ENCODE results near the gene WDR90.

DNA sequence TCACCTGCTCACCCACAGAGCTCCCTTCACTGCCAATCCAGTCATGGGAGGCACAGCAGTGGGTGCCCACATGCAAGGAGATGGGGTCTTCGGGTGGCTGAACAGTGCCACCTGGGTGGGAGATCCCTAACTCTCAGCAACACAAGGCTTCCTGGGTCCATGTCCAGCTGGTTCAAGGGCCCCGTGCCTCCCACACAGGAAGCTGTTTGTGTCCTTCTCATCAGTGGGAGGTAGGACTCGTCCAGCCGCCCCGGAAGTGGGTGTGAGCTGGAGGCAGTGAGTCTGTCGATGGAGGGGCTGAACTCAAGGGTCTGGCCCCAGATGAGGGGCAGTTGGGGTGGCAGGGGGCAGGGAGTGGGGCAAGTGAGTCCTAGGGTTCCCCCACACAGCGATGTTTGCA, 54.9 kb downstream of the WDR90 start:
- TF ChIP-seq, protein P1, sequence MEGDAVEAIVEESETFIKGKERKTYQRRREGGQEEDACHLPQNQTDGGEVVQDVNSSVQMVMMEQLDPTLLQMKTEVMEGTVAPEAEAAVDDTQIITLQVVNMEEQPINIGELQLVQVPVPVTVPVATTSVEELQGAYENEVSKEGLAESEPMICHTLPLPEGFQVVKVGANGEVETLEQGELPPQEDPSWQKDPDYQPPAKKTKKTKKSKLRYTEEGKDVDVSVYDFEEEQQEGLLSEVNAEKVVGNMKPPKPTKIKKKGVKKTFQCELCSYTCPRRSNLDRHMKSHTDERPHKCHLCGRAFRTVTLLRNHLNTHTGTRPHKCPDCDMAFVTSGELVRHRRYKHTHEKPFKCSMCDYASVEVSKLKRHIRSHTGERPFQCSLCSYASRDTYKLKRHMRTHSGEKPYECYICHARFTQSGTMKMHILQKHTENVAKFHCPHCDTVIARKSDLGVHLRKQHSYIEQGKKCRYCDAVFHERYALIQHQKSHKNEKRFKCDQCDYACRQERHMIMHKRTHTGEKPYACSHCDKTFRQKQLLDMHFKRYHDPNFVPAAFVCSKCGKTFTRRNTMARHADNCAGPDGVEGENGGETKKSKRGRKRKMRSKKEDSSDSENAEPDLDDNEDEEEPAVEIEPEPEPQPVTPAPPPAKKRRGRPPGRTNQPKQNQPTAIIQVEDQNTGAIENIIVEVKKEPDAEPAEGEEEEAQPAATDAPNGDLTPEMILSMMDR (conservative IDR thresholded peaks at IDR 0.05; ENCODE audit: low read depth, low read length), result no peak
- no peak for TF ChIP-seq EZH2 (IDR thresholded peaks at IDR 0.05; ENCODE audit: borderline replicate concordance, low read depth, low read length, poor library complexity, severe bottlenecking)
